ENCODE measurements around the gene CDH13.

The CDH13 gene

GRCh38 chr16:83338941-83339340 lies 712.2 kb downstream of the CDH13 start:
- Histone ChIP-seq H3K4me3 (ENCODE audit: low read length in 2 of 2) (no peak overlapping the region), H3K9ac (ENCODE audit: low read length in 2 of 2) (no peak overlapping the region), H3K9me3 (ENCODE audit: control insufficient read depth in 2 of 2, low read length in 2 of 2) (no peaks in the 10 kb centered on the region)

GRCh38 chr16:83343935-83344366 lies 717.2 kb downstream of the CDH13 start:
- H3K27ac ChIP-seq (ENCODE audit: low read length): no peak overlapping the region

More at GRCh38 chr16:83338941-83339340, 712.2 kb downstream of the CDH13 start:
- H3K36me3 ChIP-seq (ENCODE audit: control insufficient read depth in 2 of 2, insufficient read depth in 2 of 2, low read length in 2 of 2): no peaks in the 10 kb centered on the region
- no peak overlapping the region for H3K27ac ChIP-seq (ENCODE audit: low read length)
- no peaks in the 10 kb centered on the region for H3K4me1 ChIP-seq (ENCODE audit: control insufficient read depth, insufficient read depth, low read length)
- no peaks in the 10 kb centered on the region for H3K27me3 ChIP-seq (ENCODE audit: control insufficient read depth in 1 of 2, insufficient read depth in 2 of 2, low read length in 2 of 2)

GRCh38 chr16:83345846-83346640 lies 719.3 kb downstream of the CDH13 start:
- H3K9ac ChIP-seq (ENCODE audit: low read length in 2 of 2): no peak overlapping the region

More at GRCh38 chr16:83343935-83344366, 717.2 kb downstream of the CDH13 start:
- H3K27me3 ChIP-seq (ENCODE audit: control insufficient read depth in 1 of 2, insufficient read depth in 2 of 2, low read length in 2 of 2): no peaks in the 10 kb centered on the region
- H3K9ac ChIP-seq (ENCODE audit: low read length in 2 of 2): no peak overlapping the region
- H3K9me3 ChIP-seq (ENCODE audit: control insufficient read depth in 2 of 2, low read length in 2 of 2): no peaks in the 10 kb centered on the region
- no peaks in the 10 kb centered on the region for H3K4me1 ChIP-seq (ENCODE audit: control insufficient read depth, insufficient read depth, low read length)
- H3K4me3 ChIP-seq (ENCODE audit: low read length in 2 of 2): no peak overlapping the region
- H3K36me3 ChIP-seq (ENCODE audit: control insufficient read depth in 2 of 2, insufficient read depth in 2 of 2, low read length in 2 of 2): no peaks in the 10 kb centered on the region

GRCh38 chr16:83348991-83349390 lies 722.2 kb downstream of the CDH13 start:
- Histone ChIP-seq H3K27ac (ENCODE audit: low read length) (no peak overlapping the region), H3K9me3 (ENCODE audit: control insufficient read depth in 2 of 2, low read length in 2 of 2) (no peaks in the 10 kb centered on the region), H3K27me3 (ENCODE audit: control insufficient read depth in 1 of 2, insufficient read depth in 2 of 2, low read length in 2 of 2) (no peaks in the 10 kb centered on the region), H3K4me3 (ENCODE audit: low read length in 2 of 2) (no peak overlapping the region), H3K4me1 (ENCODE audit: control insufficient read depth, insufficient read depth, low read length) (no peaks in the 10 kb centered on the region), H3K36me3 (ENCODE audit: control insufficient read depth in 2 of 2, insufficient read depth in 2 of 2, low read length in 2 of 2) (no peaks in the 10 kb centered on the region), H3K9ac (ENCODE audit: low read length in 2 of 2) (no peak overlapping the region)

More at GRCh38 chr16:83345846-83346640, 719.3 kb downstream of the CDH13 start:
- H3K4me1 ChIP-seq (ENCODE audit: control insufficient read depth, insufficient read depth, low read length): no peaks in the 10 kb centered on the region
- H3K27me3 ChIP-seq (ENCODE audit: control insufficient read depth in 1 of 2, insufficient read depth in 2 of 2, low read length in 2 of 2): no peaks in the 10 kb centered on the region
- no peaks in the 10 kb centered on the region for H3K36me3 ChIP-seq (ENCODE audit: control insufficient read depth in 2 of 2, insufficient read depth in 2 of 2, low read length in 2 of 2)
- no peak overlapping the region for H3K4me3 ChIP-seq (ENCODE audit: low read length in 2 of 2)
- no peak overlapping the region for H3K27ac ChIP-seq (ENCODE audit: low read length)
- H3K9me3 ChIP-seq (ENCODE audit: control insufficient read depth in 2 of 2, low read length in 2 of 2): no peaks in the 10 kb centered on the region

- no peaks in the 10 kb centered on the region for H3K9me3 ChIP-seq (ENCODE audit: control insufficient read depth in 2 of 2, low read length in 2 of 2)
- H3K27ac ChIP-seq (ENCODE audit: low read length): no peak overlapping the region
- no peaks in the 10 kb centered on the region for H3K4me1 ChIP-seq (ENCODE audit: control insufficient read depth, insufficient read depth, low read length)
- H3K4me3 ChIP-seq (ENCODE audit: low read length in 2 of 2): no peak overlapping the region
- H3K9ac ChIP-seq (ENCODE audit: low read length in 2 of 2): no peak overlapping the region
- no peaks in the 10 kb centered on the region for H3K36me3 ChIP-seq (ENCODE audit: control insufficient read depth in 2 of 2, insufficient read depth in 2 of 2, low read length in 2 of 2)
- H3K27me3 ChIP-seq (ENCODE audit: control insufficient read depth in 1 of 2, insufficient read depth in 2 of 2, low read length in 2 of 2): no peaks in the 10 kb centered on the region
These were observed 723.7 kb downstream of the CDH13 start for GRCh38 chr16:83350481-83350880.

- no peak overlapping the region for H3K4me3 ChIP-seq (ENCODE audit: low read length in 2 of 2)
- no peaks in the 10 kb centered on the region for H3K4me1 ChIP-seq (ENCODE audit: control insufficient read depth, insufficient read depth, low read length)
- H3K27ac ChIP-seq (ENCODE audit: low read length): no peak overlapping the region
- H3K36me3 ChIP-seq (ENCODE audit: control insufficient read depth in 2 of 2, insufficient read depth in 2 of 2, low read length in 2 of 2): no peaks in the 10 kb centered on the region
- H3K9ac ChIP-seq (ENCODE audit: low read length in 2 of 2): no peak overlapping the region
- H3K27me3 ChIP-seq (ENCODE audit: control insufficient read depth in 1 of 2, insufficient read depth in 2 of 2, low read length in 2 of 2): no peaks in the 10 kb centered on the region
- no peaks in the 10 kb centered on the region for H3K9me3 ChIP-seq (ENCODE audit: control insufficient read depth in 2 of 2, low read length in 2 of 2)
These were observed 725.1 kb downstream of the CDH13 start for GRCh38 chr16:83351846-83352245.

- Histone ChIP-seq H3K36me3 (ENCODE audit: control insufficient read depth in 2 of 2, insufficient read depth in 2 of 2, low read length in 2 of 2) (no peaks in the 10 kb centered on the region), H3K9ac (ENCODE audit: low read length in 2 of 2) (no peak overlapping the region), H3K27me3 (ENCODE audit: control insufficient read depth in 1 of 2, insufficient read depth in 2 of 2, low read length in 2 of 2) (no peaks in the 10 kb centered on the region), H3K27ac (ENCODE audit: low read length) (no peak overlapping the region), H3K4me3 (ENCODE audit: low read length in 2 of 2) (no peak overlapping the region), H3K9me3 (ENCODE audit: control insufficient read depth in 2 of 2, low read length in 2 of 2) (no peaks in the 10 kb centered on the region), H3K4me1 (ENCODE audit: control insufficient read depth, insufficient read depth, low read length) (no peaks in the 10 kb centered on the region)
These were observed 726.5 kb downstream of the CDH13 start for GRCh38 chr16:83353241-83353640.

- Histone ChIP-seq H3K4me3 (ENCODE audit: low read length in 2 of 2) (no peak overlapping the region), H3K9me3 (ENCODE audit: control insufficient read depth in 2 of 2, low read length in 2 of 2) (no peaks in the 10 kb centered on the region), H3K9ac (ENCODE audit: low read length in 2 of 2) (no peak overlapping the region), H3K36me3 (ENCODE audit: control insufficient read depth in 2 of 2, insufficient read depth in 2 of 2, low read length in 2 of 2) (no peaks in the 10 kb centered on the region), H3K4me1 (ENCODE audit: control insufficient read depth, insufficient read depth, low read length) (no peaks in the 10 kb centered on the region), H3K27me3 (ENCODE audit: control insufficient read depth in 1 of 2, insufficient read depth in 2 of 2, low read length in 2 of 2) (no peaks in the 10 kb centered on the region), H3K27ac (ENCODE audit: low read length) (no peak overlapping the region)
These were observed 727.2 kb downstream of the CDH13 start for GRCh38 chr16:83354015-83354414.

- H3K36me3 ChIP-seq (ENCODE audit: control insufficient read depth in 2 of 2, insufficient read depth in 2 of 2, low read length in 2 of 2): no peaks in the 10 kb centered on the region
- no peaks in the 10 kb centered on the region for H3K4me1 ChIP-seq (ENCODE audit: control insufficient read depth, insufficient read depth, low read length)
- H3K9me3 ChIP-seq (ENCODE audit: control insufficient read depth in 2 of 2, low read length in 2 of 2): no peaks in the 10 kb centered on the region
- H3K27ac ChIP-seq (ENCODE audit: low read length): no peak overlapping the region
- no peaks in the 10 kb centered on the region for H3K27me3 ChIP-seq (ENCODE audit: control insufficient read depth in 1 of 2, insufficient read depth in 2 of 2, low read length in 2 of 2)
- H3K9ac ChIP-seq (ENCODE audit: low read length in 2 of 2): no peak overlapping the region
- no peak overlapping the region for H3K4me3 ChIP-seq (ENCODE audit: low read length in 2 of 2)
These were observed 728.9 kb downstream of the CDH13 start for GRCh38 chr16:83355570-83356218.

- H3K27me3 ChIP-seq (ENCODE audit: control insufficient read depth in 1 of 2, insufficient read depth in 2 of 2, low read length in 2 of 2): no peaks in the 10 kb centered on the region
- H3K27ac ChIP-seq (ENCODE audit: low read length): no peak overlapping the region
- H3K9me3 ChIP-seq (ENCODE audit: control insufficient read depth in 2 of 2, low read length in 2 of 2): no peaks in the 10 kb centered on the region
- no peak overlapping the region for H3K9ac ChIP-seq (ENCODE audit: low read length in 2 of 2)
- no peak overlapping the region for H3K4me3 ChIP-seq (ENCODE audit: low read length in 2 of 2)
- H3K36me3 ChIP-seq (ENCODE audit: control insufficient read depth in 2 of 2, insufficient read depth in 2 of 2, low read length in 2 of 2): no peaks in the 10 kb centered on the region
- H3K4me1 ChIP-seq (ENCODE audit: control insufficient read depth, insufficient read depth, low read length): no peaks in the 10 kb centered on the region
These were observed 729.5 kb downstream of the CDH13 start for GRCh38 chr16:83356266-83356665.

GRCh38 chr16:83356986-83357385 lies 730.2 kb downstream of the CDH13 start:
- Histone ChIP-seq H3K27me3 (ENCODE audit: control insufficient read depth in 1 of 2, insufficient read depth in 2 of 2, low read length in 2 of 2) (no peaks in the 10 kb centered on the region), H3K4me3 (ENCODE audit: low read length in 2 of 2) (no peak overlapping the region), H3K27ac (ENCODE audit: low read length) (no peak overlapping the region), H3K4me1 (ENCODE audit: control insufficient read depth, insufficient read depth, low read length) (no peaks in the 10 kb centered on the region), H3K9ac (ENCODE audit: low read length in 2 of 2) (no peak overlapping the region), H3K9me3 (ENCODE audit: control insufficient read depth in 2 of 2, low read length in 2 of 2) (no peaks in the 10 kb centered on the region), H3K36me3 (ENCODE audit: control insufficient read depth in 2 of 2, insufficient read depth in 2 of 2, low read length in 2 of 2) (no peaks in the 10 kb centered on the region)
